ENCODE results near the gene STX10. TPM values are rescaled to one million over a fixed set of nuclear protein-coding genes. Genes with fewer than 3 reads are reported as not detected.
A peak's percentile ranks its signal among the peaks of the same experiment; 100 is the strongest.

STX10 gene
- total RNA-seq, 1 experiment from 2014 or later: 56.9 TPM

DNA sequence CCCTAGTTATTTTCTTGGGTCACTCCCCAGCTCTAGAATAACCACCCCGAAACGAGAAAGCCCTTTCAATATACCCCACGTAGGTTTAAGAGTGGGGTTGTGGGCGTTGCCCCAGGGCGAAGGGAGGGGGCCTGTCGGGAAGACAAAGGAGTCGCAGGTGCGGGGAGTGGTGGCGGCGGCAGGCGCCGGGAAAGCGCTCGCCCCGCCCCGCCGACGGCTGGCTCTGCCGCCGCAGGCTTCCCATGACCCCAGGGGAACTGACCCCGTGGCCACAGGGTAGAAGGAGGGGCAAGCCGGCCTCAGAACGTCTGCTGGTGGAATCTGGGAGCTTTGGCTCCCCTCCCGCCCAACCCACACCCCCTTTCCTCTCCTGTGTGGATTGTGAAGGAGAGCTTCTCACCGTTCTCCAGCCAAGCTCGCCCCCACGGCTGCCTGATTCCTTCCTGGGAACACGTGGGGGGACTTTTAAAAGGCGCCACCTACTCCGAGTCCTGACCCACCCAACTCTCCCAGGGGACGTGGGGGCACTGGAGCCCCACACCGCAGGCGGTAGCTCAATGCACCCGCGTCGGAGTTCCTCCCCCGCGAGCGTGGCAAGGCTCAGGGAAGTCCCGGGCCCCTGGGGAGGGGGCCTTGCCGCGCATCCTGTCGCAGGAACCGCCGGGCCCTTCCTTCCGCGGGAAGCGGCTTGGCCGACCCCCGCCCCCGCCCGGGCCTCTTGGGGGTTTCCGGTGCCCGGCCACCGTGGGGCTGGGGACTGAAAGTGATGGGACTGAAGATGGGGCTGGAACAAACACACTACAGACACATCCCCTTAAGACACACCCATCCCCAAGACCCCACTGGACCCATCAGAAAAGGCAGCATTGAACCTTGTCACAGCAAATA, 5.5 kb upstream of the STX10 start (continued):
- TF ChIP-seq, protein P1, sequence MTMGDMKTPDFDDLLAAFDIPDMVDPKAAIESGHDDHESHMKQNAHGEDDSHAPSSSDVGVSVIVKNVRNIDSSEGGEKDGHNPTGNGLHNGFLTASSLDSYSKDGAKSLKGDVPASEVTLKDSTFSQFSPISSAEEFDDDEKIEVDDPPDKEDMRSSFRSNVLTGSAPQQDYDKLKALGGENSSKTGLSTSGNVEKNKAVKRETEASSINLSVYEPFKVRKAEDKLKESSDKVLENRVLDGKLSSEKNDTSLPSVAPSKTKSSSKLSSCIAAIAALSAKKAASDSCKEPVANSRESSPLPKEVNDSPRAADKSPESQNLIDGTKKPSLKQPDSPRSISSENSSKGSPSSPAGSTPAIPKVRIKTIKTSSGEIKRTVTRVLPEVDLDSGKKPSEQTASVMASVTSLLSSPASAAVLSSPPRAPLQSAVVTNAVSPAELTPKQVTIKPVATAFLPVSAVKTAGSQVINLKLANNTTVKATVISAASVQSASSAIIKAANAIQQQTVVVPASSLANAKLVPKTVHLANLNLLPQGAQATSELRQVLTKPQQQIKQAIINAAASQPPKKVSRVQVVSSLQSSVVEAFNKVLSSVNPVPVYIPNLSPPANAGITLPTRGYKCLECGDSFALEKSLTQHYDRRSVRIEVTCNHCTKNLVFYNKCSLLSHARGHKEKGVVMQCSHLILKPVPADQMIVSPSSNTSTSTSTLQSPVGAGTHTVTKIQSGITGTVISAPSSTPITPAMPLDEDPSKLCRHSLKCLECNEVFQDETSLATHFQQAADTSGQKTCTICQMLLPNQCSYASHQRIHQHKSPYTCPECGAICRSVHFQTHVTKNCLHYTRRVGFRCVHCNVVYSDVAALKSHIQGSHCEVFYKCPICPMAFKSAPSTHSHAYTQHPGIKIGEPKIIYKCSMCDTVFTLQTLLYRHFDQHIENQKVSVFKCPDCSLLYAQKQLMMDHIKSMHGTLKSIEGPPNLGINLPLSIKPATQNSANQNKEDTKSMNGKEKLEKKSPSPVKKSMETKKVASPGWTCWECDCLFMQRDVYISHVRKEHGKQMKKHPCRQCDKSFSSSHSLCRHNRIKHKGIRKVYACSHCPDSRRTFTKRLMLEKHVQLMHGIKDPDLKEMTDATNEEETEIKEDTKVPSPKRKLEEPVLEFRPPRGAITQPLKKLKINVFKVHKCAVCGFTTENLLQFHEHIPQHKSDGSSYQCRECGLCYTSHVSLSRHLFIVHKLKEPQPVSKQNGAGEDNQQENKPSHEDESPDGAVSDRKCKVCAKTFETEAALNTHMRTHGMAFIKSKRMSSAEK (CRISPR knock-in tag; IDR thresholded peaks at IDR 0.05; ENCODE audit: borderline replicate concordance): peak; percentile 5; the same call in 1 of the 2 replicates
- 0 out of 2 replicates have a peak, but pooled peaks have one; percentile 46 for TF ChIP-seq ELF4 (CRISPR knock-in tag; IDR thresholded peaks at IDR 0.05; ENCODE audit: low read depth)
- TF ChIP-seq NR3C1 (CRISPR knock-in tag; conservative IDR thresholded peaks at IDR 0.05; ENCODE audit: low read depth): no peak
- TF ChIP-seq SMAD4 (CRISPR knock-in tag; IDR thresholded peaks at IDR 0.05): no peak
- TF ChIP-seq, protein P2, sequence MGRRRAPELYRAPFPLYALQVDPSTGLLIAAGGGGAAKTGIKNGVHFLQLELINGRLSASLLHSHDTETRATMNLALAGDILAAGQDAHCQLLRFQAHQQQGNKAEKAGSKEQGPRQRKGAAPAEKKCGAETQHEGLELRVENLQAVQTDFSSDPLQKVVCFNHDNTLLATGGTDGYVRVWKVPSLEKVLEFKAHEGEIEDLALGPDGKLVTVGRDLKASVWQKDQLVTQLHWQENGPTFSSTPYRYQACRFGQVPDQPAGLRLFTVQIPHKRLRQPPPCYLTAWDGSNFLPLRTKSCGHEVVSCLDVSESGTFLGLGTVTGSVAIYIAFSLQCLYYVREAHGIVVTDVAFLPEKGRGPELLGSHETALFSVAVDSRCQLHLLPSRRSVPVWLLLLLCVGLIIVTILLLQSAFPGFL (CRISPR knock-in tag; IDR thresholded peaks at IDR 0.05; ENCODE audit: borderline replicate concordance): no peak
- TF ChIP-seq PRRX2 (CRISPR knock-in tag; IDR thresholded peaks at IDR 0.05): peak; percentile 85; the same call in 1 of the 2 replicates
- TF ChIP-seq, protein P3, sequence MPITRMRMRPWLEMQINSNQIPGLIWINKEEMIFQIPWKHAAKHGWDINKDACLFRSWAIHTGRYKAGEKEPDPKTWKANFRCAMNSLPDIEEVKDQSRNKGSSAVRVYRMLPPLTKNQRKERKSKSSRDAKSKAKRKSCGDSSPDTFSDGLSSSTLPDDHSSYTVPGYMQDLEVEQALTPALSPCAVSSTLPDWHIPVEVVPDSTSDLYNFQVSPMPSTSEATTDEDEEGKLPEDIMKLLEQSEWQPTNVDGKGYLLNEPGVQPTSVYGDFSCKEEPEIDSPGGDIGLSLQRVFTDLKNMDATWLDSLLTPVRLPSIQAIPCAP (CRISPR knock-in tag; IDR thresholded peaks at IDR 0.05): 0 out of 2 replicates have a peak, but pooled peaks have one; percentile 13
- no peak for TF ChIP-seq CBFB (CRISPR knock-in tag; IDR thresholded peaks at IDR 0.05; ENCODE audit: low read depth)
- peak; percentile 6; the same call in 1 of the 2 replicates for TF ChIP-seq GABPB1 (CRISPR knock-in tag; IDR thresholded peaks at IDR 0.05)
- TF ChIP-seq, protein P4, sequence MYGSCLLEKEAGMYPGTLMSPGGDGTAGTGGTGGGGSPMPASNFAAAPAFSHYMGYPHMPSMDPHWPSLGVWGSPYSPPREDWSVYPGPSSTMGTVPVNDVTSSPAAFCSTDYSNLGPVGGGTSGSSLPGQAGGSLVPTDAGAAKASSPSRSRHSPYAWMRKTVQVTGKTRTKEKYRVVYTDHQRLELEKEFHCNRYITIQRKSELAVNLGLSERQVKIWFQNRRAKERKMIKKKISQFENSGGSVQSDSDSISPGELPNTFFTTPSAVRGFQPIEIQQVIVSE (CRISPR knock-in tag; IDR thresholded peaks at IDR 0.05; ENCODE audit: borderline replicate concordance): peak; percentile 84
- no peak for TF ChIP-seq JAZF1 (CRISPR knock-in tag; IDR thresholded peaks at IDR 0.05)
- no peak for TF ChIP-seq NR2C2 (CRISPR knock-in tag; IDR thresholded peaks at IDR 0.05)
- TF ChIP-seq TEAD4 (CRISPR knock-in tag; IDR thresholded peaks at IDR 0.05): no peak
- no peak for TF ChIP-seq ZBTB21 (CRISPR knock-in tag; IDR thresholded peaks at IDR 0.05; ENCODE audit: borderline replicate concordance)
- no peak; the same call in 1 of the 2 replicates for TF ChIP-seq ZNF121 (CRISPR knock-in tag; IDR thresholded peaks at IDR 0.05)
- TF ChIP-seq, protein P5, sequence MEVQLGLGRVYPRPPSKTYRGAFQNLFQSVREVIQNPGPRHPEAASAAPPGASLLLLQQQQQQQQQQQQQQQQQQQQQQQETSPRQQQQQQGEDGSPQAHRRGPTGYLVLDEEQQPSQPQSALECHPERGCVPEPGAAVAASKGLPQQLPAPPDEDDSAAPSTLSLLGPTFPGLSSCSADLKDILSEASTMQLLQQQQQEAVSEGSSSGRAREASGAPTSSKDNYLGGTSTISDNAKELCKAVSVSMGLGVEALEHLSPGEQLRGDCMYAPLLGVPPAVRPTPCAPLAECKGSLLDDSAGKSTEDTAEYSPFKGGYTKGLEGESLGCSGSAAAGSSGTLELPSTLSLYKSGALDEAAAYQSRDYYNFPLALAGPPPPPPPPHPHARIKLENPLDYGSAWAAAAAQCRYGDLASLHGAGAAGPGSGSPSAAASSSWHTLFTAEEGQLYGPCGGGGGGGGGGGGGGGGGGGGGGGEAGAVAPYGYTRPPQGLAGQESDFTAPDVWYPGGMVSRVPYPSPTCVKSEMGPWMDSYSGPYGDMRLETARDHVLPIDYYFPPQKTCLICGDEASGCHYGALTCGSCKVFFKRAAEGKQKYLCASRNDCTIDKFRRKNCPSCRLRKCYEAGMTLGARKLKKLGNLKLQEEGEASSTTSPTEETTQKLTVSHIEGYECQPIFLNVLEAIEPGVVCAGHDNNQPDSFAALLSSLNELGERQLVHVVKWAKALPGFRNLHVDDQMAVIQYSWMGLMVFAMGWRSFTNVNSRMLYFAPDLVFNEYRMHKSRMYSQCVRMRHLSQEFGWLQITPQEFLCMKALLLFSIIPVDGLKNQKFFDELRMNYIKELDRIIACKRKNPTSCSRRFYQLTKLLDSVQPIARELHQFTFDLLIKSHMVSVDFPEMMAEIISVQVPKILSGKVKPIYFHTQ (CRISPR knock-in tag; IDR thresholded peaks at IDR 0.05): peak; percentile 80; the same call in 1 of the 2 replicates
- no peak for TF ChIP-seq IRF2 (CRISPR knock-in tag; IDR thresholded peaks at IDR 0.05; ENCODE audit: borderline replicate concordance, low read depth)
- TF ChIP-seq, protein P6, sequence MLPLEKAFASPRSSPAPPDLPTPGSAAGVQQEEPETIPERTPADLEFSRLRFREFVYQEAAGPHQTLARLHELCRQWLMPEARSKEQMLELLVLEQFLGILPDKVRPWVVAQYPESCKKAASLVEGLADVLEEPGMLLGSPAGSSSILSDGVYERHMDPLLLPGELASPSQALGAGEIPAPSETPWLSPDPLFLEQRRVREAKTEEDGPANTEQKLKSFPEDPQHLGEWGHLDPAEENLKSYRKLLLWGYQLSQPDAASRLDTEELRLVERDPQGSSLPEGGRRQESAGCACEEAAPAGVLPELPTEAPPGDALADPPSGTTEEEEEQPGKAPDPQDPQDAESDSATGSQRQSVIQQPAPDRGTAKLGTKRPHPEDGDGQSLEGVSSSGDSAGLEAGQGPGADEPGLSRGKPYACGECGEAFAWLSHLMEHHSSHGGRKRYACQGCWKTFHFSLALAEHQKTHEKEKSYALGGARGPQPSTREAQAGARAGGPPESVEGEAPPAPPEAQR (CRISPR knock-in tag; IDR thresholded peaks at IDR 0.05): no peak
- TF ChIP-seq, protein P7, sequence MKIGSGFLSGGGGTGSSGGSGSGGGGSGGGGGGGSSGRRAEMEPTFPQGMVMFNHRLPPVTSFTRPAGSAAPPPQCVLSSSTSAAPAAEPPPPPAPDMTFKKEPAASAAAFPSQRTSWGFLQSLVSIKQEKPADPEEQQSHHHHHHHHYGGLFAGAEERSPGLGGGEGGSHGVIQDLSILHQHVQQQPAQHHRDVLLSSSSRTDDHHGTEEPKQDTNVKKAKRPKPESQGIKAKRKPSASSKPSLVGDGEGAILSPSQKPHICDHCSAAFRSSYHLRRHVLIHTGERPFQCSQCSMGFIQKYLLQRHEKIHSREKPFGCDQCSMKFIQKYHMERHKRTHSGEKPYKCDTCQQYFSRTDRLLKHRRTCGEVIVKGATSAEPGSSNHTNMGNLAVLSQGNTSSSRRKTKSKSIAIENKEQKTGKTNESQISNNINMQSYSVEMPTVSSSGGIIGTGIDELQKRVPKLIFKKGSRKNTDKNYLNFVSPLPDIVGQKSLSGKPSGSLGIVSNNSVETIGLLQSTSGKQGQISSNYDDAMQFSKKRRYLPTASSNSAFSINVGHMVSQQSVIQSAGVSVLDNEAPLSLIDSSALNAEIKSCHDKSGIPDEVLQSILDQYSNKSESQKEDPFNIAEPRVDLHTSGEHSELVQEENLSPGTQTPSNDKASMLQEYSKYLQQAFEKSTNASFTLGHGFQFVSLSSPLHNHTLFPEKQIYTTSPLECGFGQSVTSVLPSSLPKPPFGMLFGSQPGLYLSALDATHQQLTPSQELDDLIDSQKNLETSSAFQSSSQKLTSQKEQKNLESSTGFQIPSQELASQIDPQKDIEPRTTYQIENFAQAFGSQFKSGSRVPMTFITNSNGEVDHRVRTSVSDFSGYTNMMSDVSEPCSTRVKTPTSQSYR (CRISPR knock-in tag; IDR thresholded peaks at IDR 0.05): no peak
- TF ChIP-seq, protein P8, sequence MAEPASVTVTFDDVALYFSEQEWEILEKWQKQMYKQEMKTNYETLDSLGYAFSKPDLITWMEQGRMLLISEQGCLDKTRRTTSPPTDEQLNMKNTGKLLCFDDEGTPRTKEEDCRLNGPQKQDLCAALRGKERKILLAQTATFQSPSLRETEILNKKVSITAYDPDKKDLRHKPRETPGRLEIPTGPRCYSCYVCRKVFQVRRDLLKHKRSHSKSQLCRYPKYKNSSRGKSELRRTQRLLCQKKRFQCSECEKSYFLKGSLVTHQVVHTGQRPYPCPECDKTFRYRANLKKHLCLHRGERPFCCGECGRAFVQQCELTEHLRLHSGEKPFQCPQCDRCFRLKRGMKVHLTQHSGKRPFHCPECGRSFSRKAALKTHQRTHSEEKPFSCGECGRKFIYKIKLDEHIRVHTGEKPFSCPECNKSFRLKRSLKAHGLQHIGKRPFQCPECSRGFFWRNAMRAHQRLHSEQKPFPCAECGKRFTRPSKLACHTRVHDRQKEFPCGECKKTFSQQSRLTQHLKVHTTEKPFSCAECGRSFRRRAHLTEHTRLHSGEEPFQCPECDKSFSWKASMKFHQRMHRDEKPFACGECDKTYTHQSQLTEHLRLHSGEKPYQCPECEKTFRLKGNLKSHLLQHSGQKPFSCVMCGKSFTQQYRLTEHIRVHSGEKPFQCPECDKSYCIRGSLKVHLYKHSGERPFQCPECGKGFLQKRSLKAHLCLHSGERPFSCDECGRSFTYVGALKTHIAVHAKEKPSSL (CRISPR knock-in tag; conservative IDR thresholded peaks at IDR 0.05): peak; percentile 35; the same call in 1 of the 2 replicates
- no peak for TF ChIP-seq GRHL2 (CRISPR knock-in tag; IDR thresholded peaks at IDR 0.05; ENCODE audit: insufficient replicate concordance, severe bottlenecking)

Data from WTC11 (cell line).